Calu3 (cell line): Measurements from ENCODE around the gene ARID3B. TPM values are rescaled to one million over a fixed set of nuclear protein-coding genes. Genes with fewer than 3 reads are reported as not detected.

ENCODE experiments used
- BruUV-seq: library from RNA; stranded (reverse); fragments of 400-500 nt; replicated peaks from 2 replicates; lab custom pipeline; 2021; lab: Mats Ljungman, UMichigan
- CTCF ChIA-PET: fragments of 300-600 bp; sonication (Branson Sonifier 250); formaldehyde crosslinking; loops from one replicate; lab custom pipeline; 2022; ENCODE audit warnings: antibody characterized with exemption; lab: Charles Lee
- DNase-seq: peaks from one replicate; pipeline ENCODE4 v3.0.0; 2022
- H3K27ac Mint-ChIP-seq: one replicate; pipeline ENCODE4 v1.8.0; 2022; ENCODE audit warnings: mixed read lengths; ENCODE audit not compliant: unreplicated experiment
- H3K27me3 Mint-ChIP-seq: one replicate; pipeline ENCODE4 v1.8.0; 2022; ENCODE audit warnings: mixed read lengths; ENCODE audit not compliant: unreplicated experiment
- H3K36me3 Mint-ChIP-seq: one replicate; pipeline ENCODE4 v1.8.0; 2022; ENCODE audit warnings: mild to moderate bottlenecking, moderate library complexity, mixed read lengths; ENCODE audit not compliant: insufficient read depth, unreplicated experiment
- H3K4me1 Mint-ChIP-seq: one replicate; pipeline ENCODE4 v1.8.0; 2022; ENCODE audit warnings: mild to moderate bottlenecking, low read depth, mixed read lengths; ENCODE audit not compliant: unreplicated experiment
- H3K4me3 Mint-ChIP-seq: one replicate; pipeline ENCODE4 v1.8.0; 2022; ENCODE audit warnings: mild to moderate bottlenecking, low read depth, moderate library complexity, mixed read lengths; ENCODE audit not compliant: unreplicated experiment
- H3K9me3 Mint-ChIP-seq: one replicate; pipeline ENCODE4 v1.8.0; 2022; ENCODE audit warnings: low read depth, mixed read lengths; ENCODE audit not compliant: unreplicated experiment
- CTCF ChIP-seq: fragments of 200-600 bp; IDR thresholded peaks from one replicate; pipeline ENCODE4 v1.8.0; 2022; ENCODE audit warnings: antibody characterized with exemption; ENCODE audit not compliant: unreplicated experiment
- intact Hi-C: fragments of 100-400 bp; cut with micrococcal nuclease; formaldehyde crosslinking; loops from one replicate; pipeline ENCODE4 v1.10.0; 2022; ENCODE audit not compliant: unreplicated experiment
- total RNA-seq: library from RNA; stranded (reverse); gene quantifications from 2 replicates; pipeline ENCODE4 v1.2.3, GENCODE V29; 2022

The ARID3B gene
- total RNA-seq, 1 experiment from 2014 or later, result 10.6 TPM

GRCh38 chr15:74608786-74609185 is 67.8 kb downstream of the ARID3B start:
- Mint-ChIP-seq H3K36me3 (peaks cover under 1% of the 10 kb centered on the region), H3K9me3 (no peaks in the 10 kb centered on the region), H3K27me3 (peaks cover 74% of the 10 kb centered on the region), H3K27ac (no peak overlapping the region), H3K4me3 (no peak overlapping the region), H3K4me1 (no peaks in the 10 kb centered on the region)
- intact Hi-C loops, result no loop called here
- no TSS peak for BruUV-seq
- no peak for DNase-seq
- TF ChIP-seq CTCF, result no peak
- CTCF ChIA-PET, result no interaction called here

GRCh38 chr15:74609938-74610301 is 68.9 kb downstream of the ARID3B start:
- H3K27ac Mint-ChIP-seq, result no peak overlapping the region
- intact Hi-C loops, result loop anchor here (5.0 kb wide), 1 partner anchor 63 kb away; no protein-coding TSS in a partner anchor
- CTCF ChIA-PET, result no interaction called here
- H3K9me3 Mint-ChIP-seq, result no peaks in the 10 kb centered on the region
- no peaks in the 10 kb centered on the region for H3K4me1 Mint-ChIP-seq
- peaks cover 12% of the 10 kb centered on the region for H3K36me3 Mint-ChIP-seq
- H3K27me3 Mint-ChIP-seq, result peaks cover 74% of the 10 kb centered on the region
- TF ChIP-seq CTCF, result no peak
- no peak for DNase-seq
- no peak overlapping the region for H3K4me3 Mint-ChIP-seq
- no TSS peak for BruUV-seq

GRCh38 chr15:74610302-74610951 is 69.4 kb downstream of the ARID3B start:
- CTCF ChIA-PET, result interaction anchor here (0.9 to 1.4 kb wide), 2 partner anchors 11 to 64 kb away, joined by 3 read pairs; no protein-coding TSS in a partner anchor
- intact Hi-C loops, result loop anchor here (5.0 kb wide), 1 partner anchor 63 kb away; no protein-coding TSS in a partner anchor

GRCh38 chr15:74611341-74611740 is 70.3 kb downstream of the ARID3B start:
- CTCF ChIA-PET, result interaction anchor here (0.9 to 1.4 kb wide), 2 partner anchors 10 to 65 kb away, joined by 3 read pairs; no protein-coding TSS in a partner anchor
- TF ChIP-seq CTCF, result no peak
- no peaks in the 10 kb centered on the region for H3K9me3 Mint-ChIP-seq
- peaks cover 73% of the 10 kb centered on the region for H3K27me3 Mint-ChIP-seq
- H3K36me3 Mint-ChIP-seq, result peaks cover 26% of the 10 kb centered on the region
- H3K4me1 Mint-ChIP-seq, result no peaks in the 10 kb centered on the region
- intact Hi-C loops, result loop anchor here (5.0 kb wide), 1 partner anchor 64 kb away; no protein-coding TSS in a partner anchor
- no TSS peak for BruUV-seq
- no peak overlapping the region for H3K27ac Mint-ChIP-seq
- H3K4me3 Mint-ChIP-seq, result no peak overlapping the region
- no peak for DNase-seq

More at GRCh38 chr15:74610302-74610951, 69.4 kb downstream of the ARID3B start:
- H3K4me1 Mint-ChIP-seq, result no peaks in the 10 kb centered on the region
- H3K36me3 Mint-ChIP-seq, result peaks cover 17% of the 10 kb centered on the region
- H3K27me3 Mint-ChIP-seq, result peaks cover 74% of the 10 kb centered on the region
- no peak overlapping the region for H3K4me3 Mint-ChIP-seq
- no peak for DNase-seq
- no peak overlapping the region for H3K27ac Mint-ChIP-seq
- no peak for TF ChIP-seq CTCF
- H3K9me3 Mint-ChIP-seq, result no peaks in the 10 kb centered on the region
- no TSS peak for BruUV-seq
